K562 (cell line): Measurements from ENCODE around the gene SNX30. TPM values are rescaled to one million over a fixed set of nuclear protein-coding genes. Genes with fewer than 3 reads are reported as not detected.

ENCODE experiments used
- ARID1B ChIP-seq: fragments of 450-650 bp; IDR thresholded peaks from 2 replicates; pipeline ENCODE4 v1.6.1; 2016; ENCODE audit warnings: antibody characterized with exemption, mild to moderate bottlenecking, inconsistent platforms
- ATF1 ChIP-seq, 2 experiments: fragments of 450-650 bp in 1 of 2; IDR thresholded peaks; 2 replicates each; pipeline ENCODE4 v1.6.1; 2016; ENCODE audit warnings: missing compliant biosample characterization in 1 of 2, missing genetic modification characterization in 1 of 2
- DACH1 ChIP-seq: fragments of 450-650 bp; IDR thresholded peaks from 2 replicates; pipeline ENCODE4 v1.6.1; 2018; ENCODE audit not compliant: partially characterized antibody
- FIP1L1 ChIP-seq: fragments of 200-400 bp; formaldehyde crosslinking; IDR thresholded peaks from 2 replicates; pipeline ENCODE4 v1.6.1; 2018; ENCODE audit warnings: mild to moderate bottlenecking, low read depth, low read length; ENCODE audit not compliant: poor library complexity, severe bottlenecking
- GATA2 ChIP-seq: sonication (generic); formaldehyde crosslinking; IDR thresholded peaks from 2 replicates; pipeline ENCODE4 v1.4.0; 2020; ENCODE audit warnings: mild to moderate bottlenecking, missing genetic modification reagents
- GATAD2A ChIP-seq: fragments of 450-650 bp; IDR thresholded peaks from 2 replicates; pipeline ENCODE4 v1.6.1; 2017
- GMEB1 ChIP-seq: fragments of 250-450 bp; sonication (Bioruptor Pico); IDR thresholded peaks from 2 replicates; pipeline ENCODE4 v1.4.0; 2020; ENCODE audit warnings: mild to moderate bottlenecking
- KLF1 ChIP-seq: fragments of 450-650 bp; IDR thresholded peaks from 2 replicates; pipeline ENCODE4 v1.6.1; 2016; ENCODE audit warnings: missing genetic modification characterization, missing compliant biosample characterization
- KLF13 ChIP-seq: fragments of 450-650 bp; IDR thresholded peaks from 2 replicates; pipeline ENCODE4 v1.6.1; 2016; ENCODE audit warnings: missing genetic modification characterization, low read depth, mild to moderate bottlenecking, missing compliant biosample characterization, moderate library complexity, borderline replicate concordance
- MXD1 ChIP-seq: fragments of 250-450 bp; sonication (Bioruptor Pico); IDR thresholded peaks from 2 replicates; pipeline ENCODE4 v1.8.0; 2021; ENCODE audit warnings: borderline replicate concordance, mild to moderate bottlenecking, moderate library complexity; ENCODE audit not compliant: poor library complexity, severe bottlenecking
- SAP30 ChIP-seq: fragments of 200-600 bp; sonication (generic); IDR thresholded peaks from 2 replicates; pipeline ENCODE4 v1.6.1; 2012; ENCODE audit warnings: borderline replicate concordance, low read depth, mild to moderate bottlenecking, moderate library complexity, low read length, control low read depth, inconsistent platforms; ENCODE audit not compliant: insufficient read depth, poor library complexity, severe bottlenecking
- SMARCA4 ChIP-seq: fragments of 450-650 bp; IDR thresholded peaks from 2 replicates; pipeline ENCODE4 v1.6.1; 2016
- TBL1XR1 ChIP-seq, 2 experiments: IDR thresholded peaks; 2 replicates each; pipeline ENCODE4 v1.6.1; 2012; ENCODE audit warnings: improper control_type of control experiment in 2 of 2, low read length in 2 of 2, mild to moderate bottlenecking in 1 of 2
- USF1 ChIP-seq: sonication (generic); formaldehyde crosslinking; IDR thresholded peaks from 2 replicates; pipeline ENCODE4 v1.9.0; 2022; ENCODE audit warnings: mild to moderate bottlenecking, missing genetic modification reagents
- ZNF280A ChIP-seq: fragments of 450-650 bp; IDR thresholded peaks from 2 replicates; pipeline ENCODE4 v1.6.1; 2018; ENCODE audit warnings: mild to moderate bottlenecking, low read depth; ENCODE audit not compliant: partially characterized antibody
- ZNF551 ChIP-seq: fragments of 250-450 bp; sonication (Bioruptor Pico); IDR thresholded peaks from 2 replicates; pipeline ENCODE4 v1.5.0; 2021; ENCODE audit warnings: mild to moderate bottlenecking, moderate library complexity
- ZNF707 ChIP-seq: fragments of 250-450 bp; sonication (Bioruptor Pico); conservative IDR thresholded peaks from 2 replicates; pipeline ENCODE4 v1.8.0; 2022; ENCODE audit warnings: inconsistent platforms, mild to moderate bottlenecking, moderate library complexity
- ZNF780A ChIP-seq: fragments of 250-450 bp; sonication (Bioruptor Pico); IDR thresholded peaks from 2 replicates; pipeline ENCODE4 v1.5.0; 2021; ENCODE audit warnings: mild to moderate bottlenecking
- polyA plus RNA-seq, 8 experiments: library from polyadenylated mRNA; depleted of rRNA in 4 of 8; stranded (reverse) in 5 of 8; unstranded in 3 of 8; fragments of >200 nt; fragmentation: Nextera tagmentation in 2 of 8; fragmentation: Illumina TruSeq in 1 of 8; extraction: Ambion mirVana in 2 of 8; extraction: Trizol in 1 of 8; gene quantifications; 2 replicates each; pipeline versions ENCODE4 v1.2.1 to v1.2.3, GENCODE V29; 2011 to 2014; ENCODE audit warnings: inconsistent platforms in 1 of 8, missing spikeins in 1 of 8
- total RNA-seq, 7 experiments: library from RNA; depleted of rRNA in 6 of 7; stranded (reverse); fragments of >200 nt in 6 of 7; fragmentation: Illumina TruSeq in 2 of 7; extraction: Trizol in 2 of 7; gene quantifications; 2 replicates each; pipeline versions ENCODE4 v1.2.1 to v1.2.3, GENCODE V29; 2011 to 2021; ENCODE audit warnings: low replicate concordance in 1 of 7
- TF ChIP-seq, protein P1 (sequence below): fragments of 250-450 bp; sonication (Bioruptor Pico); IDR thresholded peaks from 2 replicates; pipeline ENCODE4 v1.8.0; 2022; ENCODE audit warnings: moderate library complexity, mild to moderate bottlenecking, inconsistent platforms
- TF ChIP-seq, protein P2 (sequence below): fragments of 250-450 bp; sonication (Bioruptor Pico); IDR thresholded peaks from 2 replicates; pipeline ENCODE4 v1.5.0; 2021; ENCODE audit warnings: mild to moderate bottlenecking, borderline replicate concordance

The SNX30 gene
- total and polyA plus RNA-seq, 9 of the 15 experiments (the other 6 are each of a cell fraction or from before 2014, with no cell fraction given), result 0.76 to 5.9 (median 3.3) TPM

DNA sequence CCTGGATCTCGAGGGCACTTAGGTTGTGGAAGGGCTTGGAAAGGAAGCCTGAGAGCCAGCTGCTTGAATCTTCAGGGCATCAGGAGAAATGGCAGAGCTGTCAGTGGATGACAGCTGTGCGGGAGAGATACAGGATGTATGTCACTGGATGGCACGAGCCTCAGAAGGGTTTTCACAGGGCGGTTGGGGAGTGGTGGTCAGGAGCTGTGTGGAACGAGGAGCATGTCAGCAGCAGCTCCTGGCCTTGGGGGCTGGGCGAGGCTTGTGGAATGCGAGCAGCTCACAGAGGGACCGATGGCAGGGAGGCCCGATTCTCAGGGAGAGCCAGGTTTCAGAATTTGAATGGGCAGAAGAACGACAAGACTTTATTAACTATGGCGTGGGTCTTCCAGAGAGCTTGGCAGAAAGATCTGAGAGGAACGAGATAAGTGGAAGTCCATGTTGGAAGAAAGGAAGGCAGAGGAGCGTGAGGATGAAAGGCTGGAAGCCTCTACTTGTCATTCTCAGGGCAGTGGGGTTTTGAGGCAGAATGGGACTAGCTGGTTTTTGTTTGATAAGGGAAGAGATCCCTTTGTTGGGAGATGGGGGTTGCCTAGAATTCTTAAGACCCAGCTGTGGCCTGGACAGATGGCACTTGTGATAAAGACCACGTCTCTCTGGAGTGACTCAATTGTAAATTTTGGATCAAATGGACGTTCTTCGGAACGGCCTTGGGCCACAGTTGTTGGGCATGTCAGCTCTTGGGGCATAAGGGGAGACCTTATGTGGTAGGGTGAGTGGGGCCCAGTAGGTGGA, 60.3 kb downstream of the SNX30 start (continued):
- no peak for TF ChIP-seq MXD1 (CRISPR knock-in tag)
- TF ChIP-seq GMEB1, result no peak
- TF ChIP-seq FIP1L1, result no peak
- TF ChIP-seq KLF1, result no peak
- TF ChIP-seq ZNF280A, result no peak
- TF ChIP-seq, protein P1, sequence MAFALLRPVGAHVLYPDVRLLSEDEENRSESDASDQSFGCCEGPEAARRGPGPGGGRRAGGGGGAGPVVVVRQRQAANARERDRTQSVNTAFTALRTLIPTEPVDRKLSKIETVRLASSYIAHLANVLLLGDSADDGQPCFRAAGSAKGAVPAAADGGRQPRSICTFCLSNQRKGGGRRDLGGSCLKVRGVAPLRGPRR, result no peak
- no peak for TF ChIP-seq TBL1XR1 (IDR thresholded peaks at IDR 0.05; ENCODE audit: low read length in 2 of 2)
- TF ChIP-seq KLF13 (tag), result no peak
- TF ChIP-seq SAP30, result no peak
- peak; percentile 74 for TF ChIP-seq GATA2
- TF ChIP-seq, protein P2, sequence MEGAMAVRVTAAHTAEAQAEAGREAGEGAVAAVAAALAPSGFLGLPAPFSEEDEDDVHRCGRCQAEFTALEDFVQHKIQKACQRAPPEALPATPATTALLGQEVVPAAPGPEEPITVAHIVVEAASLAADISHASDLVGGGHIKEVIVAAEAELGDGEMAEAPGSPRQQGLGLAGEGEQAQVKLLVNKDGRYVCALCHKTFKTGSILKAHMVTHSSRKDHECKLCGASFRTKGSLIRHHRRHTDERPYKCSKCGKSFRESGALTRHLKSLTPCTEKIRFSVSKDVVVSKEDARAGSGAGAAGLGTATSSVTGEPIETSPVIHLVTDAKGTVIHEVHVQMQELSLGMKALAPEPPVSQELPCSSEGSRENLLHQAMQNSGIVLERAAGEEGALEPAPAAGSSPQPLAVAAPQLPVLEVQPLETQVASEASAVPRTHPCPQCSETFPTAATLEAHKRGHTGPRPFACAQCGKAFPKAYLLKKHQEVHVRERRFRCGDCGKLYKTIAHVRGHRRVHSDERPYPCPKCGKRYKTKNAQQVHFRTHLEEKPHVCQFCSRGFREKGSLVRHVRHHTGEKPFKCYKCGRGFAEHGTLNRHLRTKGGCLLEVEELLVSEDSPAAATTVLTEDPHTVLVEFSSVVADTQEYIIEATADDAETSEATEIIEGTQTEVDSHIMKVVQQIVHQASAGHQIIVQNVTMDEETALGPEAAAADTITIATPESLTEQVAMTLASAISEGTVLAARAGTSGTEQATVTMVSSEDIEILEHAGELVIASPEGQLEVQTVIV (CRISPR knock-in tag), result no peak
- TF ChIP-seq ZNF707, result no peak
- no peak for TF ChIP-seq DACH1
- no peak for TF ChIP-seq ZNF780A (CRISPR knock-in tag)
- TF ChIP-seq ZNF551, result no peak
- no peak for TF ChIP-seq USF1 (CRISPR knock-in tag)
- peak; percentile 80 for TF ChIP-seq SMARCA4
- TF ChIP-seq ATF1 (CRISPR knock-in tag; IDR thresholded peaks at IDR 0.05), result no peak
- no peak for TF ChIP-seq ATF1 (tag; IDR thresholded peaks at IDR 0.05)
- no peak for TF ChIP-seq GATAD2A
- peak; percentile 93 for TF ChIP-seq ARID1B
